Measurements from ENCODE around the gene DKK1. TPM values are rescaled to one million over a fixed set of nuclear protein-coding genes. Genes with fewer than 3 reads are reported as not detected.

Gene DKK1
- total and polyA plus RNA-seq, 2 donors (not counting 3 experiments of a cell fraction or from before 2014, with no cell fraction given): 184 to 202 TPM

DNA sequence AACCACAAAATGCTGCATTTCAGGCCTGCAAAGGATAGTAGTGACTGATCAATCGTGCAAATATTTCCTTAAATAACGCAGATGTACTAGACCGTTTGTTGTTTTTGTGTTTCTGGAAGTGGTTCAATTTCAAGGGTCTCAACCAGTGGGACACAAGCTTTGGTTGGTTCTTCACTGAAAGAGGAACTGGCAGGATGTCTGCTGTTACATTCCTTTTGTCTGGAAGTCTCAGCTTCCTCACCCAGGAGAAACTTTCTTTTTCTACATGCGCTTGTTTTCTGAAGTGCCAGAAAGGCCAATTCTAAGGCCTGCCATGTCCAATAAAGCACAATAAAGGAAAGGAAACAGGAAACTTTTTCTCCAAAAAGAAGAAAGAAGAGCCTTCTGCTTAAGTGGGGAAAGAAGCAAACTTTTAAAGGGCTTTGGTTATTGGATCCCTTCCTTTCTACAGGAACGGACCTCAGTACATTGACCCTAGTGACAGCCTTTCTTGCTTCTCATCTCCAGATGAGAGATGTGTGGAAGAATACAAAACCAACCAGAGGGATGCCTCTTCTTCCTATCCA, 4.1 kb downstream of the DKK1 start:
- Histone ChIP-seq H3K4me1 (ENCODE audit: control insufficient read depth, extremely low read depth, insufficient read depth, low read length) (peaks cover 52% of the 10 kb centered on the region), H3K4me2 (ENCODE audit: insufficient read depth, low read length) (peak overlapping the region; percentile 93), H4K20me1 (replicated peaks; ENCODE audit: control insufficient read depth, extremely low read depth, insufficient read depth, low read length) (no peaks in the 10 kb centered on the region), H3K9me3 (replicated peaks; ENCODE audit: control insufficient read depth, insufficient read depth, low read length) (no peaks in the 10 kb centered on the region), H3K9me1 (replicated peaks; ENCODE audit: control insufficient read depth, extremely low read depth, insufficient read depth, low read length) (no peaks in the 10 kb centered on the region), H3K36me3 (ENCODE audit: control insufficient read depth in 2 of 2, extremely low read depth in 1 of 2, insufficient read depth in 2 of 2, low read length in 2 of 2) (no peaks in the 10 kb centered on the region), H2AFZ (ENCODE audit: low read depth, low read length) (peak overlapping the region; percentile 26), H3K79me2 (ENCODE audit: control insufficient read depth, insufficient read depth, low read length) (peaks cover 30% of the 10 kb centered on the region), H3K4me3 (replicated peaks in 1 of 3; ENCODE audit: insufficient read depth in 1 of 3, low read depth in 1 of 3, low read length in 3 of 3) (peak overlapping the region in 2 of 3 experiments; percentile 8 to 98), H3K27me3 (ENCODE audit: control insufficient read depth in 2 of 2, insufficient read depth in 2 of 2, low read length in 2 of 2) (no peaks in the 10 kb centered on the region), H3K27ac (ENCODE audit: insufficient read depth, low read depth, low read length) (peak overlapping the region; percentile 94), H3K9ac (replicated peaks; ENCODE audit: extremely low read depth, insufficient read depth, low read length) (peak overlapping the region; percentile 89)
- dilution Hi-C loops (cut with MboI; ENCODE audit: extremely low pct_ligation_motif_present, low sequenced_read_pairs) (no loop called here), intact Hi-C loops (cut with micrococcal nuclease) (loop anchor here (2.0 kb wide), 1 partner anchor 71 kb away; no protein-coding TSS in a partner anchor)
- DNase-seq (ENCODE audit: low read depth, low spot score) (peak; percentile 78), FAIRE-seq (peak; percentile 65)
- peak; percentile 13 for TF ChIP-seq POLR2A (IDR thresholded peaks at IDR 0.05; ENCODE audit: low read depth, low read length)
- no peak for TF ChIP-seq FOS (IDR thresholded peaks at IDR 0.05; ENCODE audit: borderline replicate concordance, insufficient read depth, low read length)
- no peak for TF ChIP-seq MYC (IDR thresholded peaks at IDR 0.05; ENCODE audit: low read depth, low read length)
- no peak for TF ChIP-seq JUN (IDR thresholded peaks at IDR 0.05; ENCODE audit: borderline replicate concordance, insufficient read depth, insufficient read length, low read depth)
- TF ChIP-seq, protein P1, sequence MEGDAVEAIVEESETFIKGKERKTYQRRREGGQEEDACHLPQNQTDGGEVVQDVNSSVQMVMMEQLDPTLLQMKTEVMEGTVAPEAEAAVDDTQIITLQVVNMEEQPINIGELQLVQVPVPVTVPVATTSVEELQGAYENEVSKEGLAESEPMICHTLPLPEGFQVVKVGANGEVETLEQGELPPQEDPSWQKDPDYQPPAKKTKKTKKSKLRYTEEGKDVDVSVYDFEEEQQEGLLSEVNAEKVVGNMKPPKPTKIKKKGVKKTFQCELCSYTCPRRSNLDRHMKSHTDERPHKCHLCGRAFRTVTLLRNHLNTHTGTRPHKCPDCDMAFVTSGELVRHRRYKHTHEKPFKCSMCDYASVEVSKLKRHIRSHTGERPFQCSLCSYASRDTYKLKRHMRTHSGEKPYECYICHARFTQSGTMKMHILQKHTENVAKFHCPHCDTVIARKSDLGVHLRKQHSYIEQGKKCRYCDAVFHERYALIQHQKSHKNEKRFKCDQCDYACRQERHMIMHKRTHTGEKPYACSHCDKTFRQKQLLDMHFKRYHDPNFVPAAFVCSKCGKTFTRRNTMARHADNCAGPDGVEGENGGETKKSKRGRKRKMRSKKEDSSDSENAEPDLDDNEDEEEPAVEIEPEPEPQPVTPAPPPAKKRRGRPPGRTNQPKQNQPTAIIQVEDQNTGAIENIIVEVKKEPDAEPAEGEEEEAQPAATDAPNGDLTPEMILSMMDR (IDR thresholded peaks at IDR 0.05; ENCODE audit: extremely low read depth in 1 of 2, insufficient read depth in 1 of 2, low read depth in 1 of 2, low read length in 2 of 2): no peak
- TF ChIP-seq EZH2 (IDR thresholded peaks at IDR 0.05; ENCODE audit: borderline replicate concordance, low read depth, low read length, severe bottlenecking): no peak
- TF ChIP-seq GATA2 (IDR thresholded peaks at IDR 0.05; ENCODE audit: insufficient read depth, insufficient read length, low read depth, low read length): no peak
- peak; percentile 81 for TF ChIP-seq POLR2AphosphoS5 (IDR thresholded peaks at IDR 0.05; ENCODE audit: insufficient read depth, low read depth, low read length)
- TF ChIP-seq, protein P2, sequence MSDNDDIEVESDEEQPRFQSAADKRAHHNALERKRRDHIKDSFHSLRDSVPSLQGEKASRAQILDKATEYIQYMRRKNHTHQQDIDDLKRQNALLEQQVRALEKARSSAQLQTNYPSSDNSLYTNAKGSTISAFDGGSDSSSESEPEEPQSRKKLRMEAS (IDR thresholded peaks at IDR 0.05; ENCODE audit: insufficient read depth, insufficient read length): no peak
- ChIA-PET CTCF (interaction anchor here (0.7 to 16.5 kb wide), 9 partner anchors 10 to 249 kb away, joined by 3 to 630 read pairs (median 7); no protein-coding TSS in a partner anchor), POLR2A (interaction anchor here (1.2 to 2.2 kb wide), 3 partner anchors 16 to 173 kb away, joined by 3 to 12 read pairs (median 4); no protein-coding TSS in a partner anchor)
- TSS peak; percentile 75 for BruUV-seq (replicated peaks)

Measured in endothelial cell of umbilical vein (primary cell).